Progenitor cell of endocrine pancreas (in vitro differentiated cells): ENCODE data around the gene VPS35L. TPM values are rescaled to one million over a fixed set of nuclear protein-coding genes. Genes with fewer than 3 reads are reported as not detected.

Experiments used
- DNase-seq: peaks from one replicate; pipeline ENCODE4 v3.0.0; 2021; ENCODE audit warnings: low spot score; ENCODE audit not compliant: unreplicated experiment
- H3K27ac Mint-ChIP-seq: 2 replicates; pipeline ENCODE4 v1.8.0; 2021; ENCODE audit warnings: mild to moderate bottlenecking, moderate library complexity, mixed read lengths
- H3K27me3 Mint-ChIP-seq: 2 replicates; pipeline ENCODE4 v1.8.0; 2021; ENCODE audit warnings: mixed read lengths
- H3K36me3 Mint-ChIP-seq: 2 replicates; pipeline ENCODE4 v1.8.0; 2022; ENCODE audit warnings: mixed read lengths; ENCODE audit not compliant: insufficient read depth
- H3K4me1 Mint-ChIP-seq: 2 replicates; pipeline ENCODE4 v1.8.0; 2021; ENCODE audit warnings: low read depth, mixed read lengths
- H3K4me3 Mint-ChIP-seq: 2 replicates; pipeline ENCODE4 v1.8.0; 2021; ENCODE audit warnings: low read depth, mild to moderate bottlenecking, moderate library complexity, mixed read lengths
- H3K9me3 Mint-ChIP-seq: 2 replicates; pipeline ENCODE4 v1.8.0; 2021; ENCODE audit warnings: low read depth, mixed read lengths
- total RNA-seq: library from RNA; stranded (reverse); gene quantifications from 2 replicates; pipeline ENCODE4 v1.2.1, GENCODE V29; 2021
- TF ChIP-seq, protein P1 (sequence below): fragments of 200-600 bp; sonication (generic); IDR thresholded peaks from one replicate; pipeline ENCODE4 v1.5.0; 2021; ENCODE audit warnings: antibody characterized with exemption, mild to moderate bottlenecking; ENCODE audit not compliant: unreplicated experiment

The VPS35L gene
- total RNA-seq, 1 donor from 2014 or later, result 88.4 TPM

DNA sequence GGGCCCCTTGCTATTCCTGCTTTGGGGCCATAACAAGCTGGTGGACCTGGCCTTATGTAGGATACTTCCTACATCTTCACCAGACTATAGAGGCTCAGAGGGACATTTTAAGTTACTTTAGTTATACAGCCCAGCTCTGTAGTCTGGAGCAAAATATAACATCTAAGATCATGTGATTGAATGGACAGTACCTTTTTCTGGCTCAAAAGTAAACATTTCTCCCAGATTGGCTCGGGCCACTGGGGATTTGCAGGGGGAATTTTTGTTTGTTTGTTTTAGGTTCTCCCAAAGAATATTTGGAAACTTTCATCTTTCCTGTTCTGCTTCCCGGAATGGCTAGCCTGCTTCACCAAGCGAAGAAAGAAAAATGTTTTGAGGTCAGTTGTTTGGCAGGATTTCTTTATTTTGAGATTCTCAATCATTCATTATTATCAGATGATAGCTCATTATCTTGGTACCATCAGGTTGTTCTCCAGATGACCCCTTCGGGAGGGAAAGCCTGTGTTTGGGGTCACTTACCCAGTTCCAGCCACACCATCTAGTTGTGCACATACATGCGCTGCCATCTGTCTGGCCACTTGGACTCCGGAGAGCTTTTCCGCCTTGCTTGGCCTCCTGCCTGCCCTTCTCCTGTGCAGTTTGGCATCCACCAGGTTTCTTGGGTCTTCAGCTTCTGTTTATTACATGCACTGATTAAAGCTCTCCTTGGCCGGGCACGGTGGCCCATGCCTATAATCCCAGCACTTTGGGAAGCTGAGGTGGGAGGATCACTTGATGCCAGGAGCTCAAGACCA, 179.8 kb downstream of the VPS35L start:
- H3K4me3 Mint-ChIP-seq, result no peak overlapping the region
- DNase-seq, result no peak
- TF ChIP-seq, protein P1, sequence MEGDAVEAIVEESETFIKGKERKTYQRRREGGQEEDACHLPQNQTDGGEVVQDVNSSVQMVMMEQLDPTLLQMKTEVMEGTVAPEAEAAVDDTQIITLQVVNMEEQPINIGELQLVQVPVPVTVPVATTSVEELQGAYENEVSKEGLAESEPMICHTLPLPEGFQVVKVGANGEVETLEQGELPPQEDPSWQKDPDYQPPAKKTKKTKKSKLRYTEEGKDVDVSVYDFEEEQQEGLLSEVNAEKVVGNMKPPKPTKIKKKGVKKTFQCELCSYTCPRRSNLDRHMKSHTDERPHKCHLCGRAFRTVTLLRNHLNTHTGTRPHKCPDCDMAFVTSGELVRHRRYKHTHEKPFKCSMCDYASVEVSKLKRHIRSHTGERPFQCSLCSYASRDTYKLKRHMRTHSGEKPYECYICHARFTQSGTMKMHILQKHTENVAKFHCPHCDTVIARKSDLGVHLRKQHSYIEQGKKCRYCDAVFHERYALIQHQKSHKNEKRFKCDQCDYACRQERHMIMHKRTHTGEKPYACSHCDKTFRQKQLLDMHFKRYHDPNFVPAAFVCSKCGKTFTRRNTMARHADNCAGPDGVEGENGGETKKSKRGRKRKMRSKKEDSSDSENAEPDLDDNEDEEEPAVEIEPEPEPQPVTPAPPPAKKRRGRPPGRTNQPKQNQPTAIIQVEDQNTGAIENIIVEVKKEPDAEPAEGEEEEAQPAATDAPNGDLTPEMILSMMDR, result no peak
- no peak overlapping the region for H3K27ac Mint-ChIP-seq
- H3K4me1 Mint-ChIP-seq, result no peaks in the 10 kb centered on the region
- peaks cover 36% of the 10 kb centered on the region for H3K36me3 Mint-ChIP-seq
- H3K9me3 Mint-ChIP-seq, result no peaks in the 10 kb centered on the region
- H3K27me3 Mint-ChIP-seq, result no peaks in the 10 kb centered on the region

DNA sequence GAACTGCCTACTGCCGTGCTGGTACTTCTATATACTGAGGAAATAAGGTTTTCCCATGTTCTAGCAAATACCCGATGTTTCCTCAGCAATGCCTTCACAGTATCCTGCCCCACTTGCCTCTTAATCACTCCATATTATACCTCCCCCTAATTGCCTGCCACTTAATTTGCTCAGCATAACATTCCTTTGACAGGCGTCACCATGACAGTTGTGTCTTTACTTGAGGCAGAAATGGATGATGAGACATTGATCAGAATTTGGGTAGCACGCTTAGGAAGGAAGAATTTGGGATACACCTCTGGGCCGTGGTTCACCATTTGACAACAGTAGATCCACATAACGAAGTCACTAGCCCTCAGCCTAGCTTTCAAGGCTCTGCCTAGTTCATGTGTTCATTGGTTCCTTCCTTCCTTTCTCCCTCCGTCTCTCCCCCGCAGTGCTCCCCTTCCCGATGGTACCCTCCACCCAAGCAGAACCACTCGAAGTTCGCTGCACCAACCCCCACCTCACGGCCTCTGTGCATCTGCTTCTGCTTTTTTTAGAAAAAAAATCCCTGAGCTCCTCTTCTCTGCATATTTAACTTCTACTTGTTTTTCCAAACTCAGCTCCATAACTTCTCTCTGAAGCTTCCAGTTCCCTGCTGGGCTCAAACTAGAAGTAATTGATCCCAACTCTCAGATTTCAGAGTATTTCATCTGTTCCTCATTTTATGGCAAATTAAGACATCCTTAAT, 182.0 kb downstream of the VPS35L start:
- TF ChIP-seq, protein P1, result no peak
- H3K27me3 Mint-ChIP-seq, result no peaks in the 10 kb centered on the region
- no peaks in the 10 kb centered on the region for H3K4me1 Mint-ChIP-seq
- DNase-seq, result no peak
- H3K9me3 Mint-ChIP-seq, result no peaks in the 10 kb centered on the region
- peaks cover 29% of the 10 kb centered on the region for H3K36me3 Mint-ChIP-seq
- no peak overlapping the region for H3K27ac Mint-ChIP-seq
- H3K4me3 Mint-ChIP-seq, result no peak overlapping the region

DNA sequence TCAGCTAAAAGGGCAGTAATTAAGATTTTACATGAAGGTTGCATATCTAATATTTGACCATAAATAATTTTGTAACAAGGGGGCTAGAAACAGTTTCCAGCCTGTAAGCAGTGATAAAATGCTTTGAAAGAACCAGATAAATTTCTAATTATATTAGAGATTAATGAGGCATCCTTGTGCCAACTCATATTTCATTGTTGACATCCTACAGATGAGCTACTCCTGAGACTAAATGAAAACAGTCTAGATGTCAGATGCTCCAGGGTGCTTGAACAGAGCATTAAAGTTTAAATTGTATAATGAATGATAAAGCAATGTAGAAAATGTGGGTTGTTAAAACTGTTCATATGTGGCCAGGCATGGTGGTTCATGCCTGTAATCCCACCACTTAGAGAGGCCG, 185.9 kb downstream of the VPS35L start:
- H3K36me3 Mint-ChIP-seq, result peaks cover 14% of the 10 kb centered on the region
- H3K9me3 Mint-ChIP-seq, result no peaks in the 10 kb centered on the region
- TF ChIP-seq, protein P1, result no peak
- H3K27me3 Mint-ChIP-seq, result no peaks in the 10 kb centered on the region
- DNase-seq, result no peak
- no peak overlapping the region for H3K27ac Mint-ChIP-seq
- peaks cover 20% of the 10 kb centered on the region for H3K4me1 Mint-ChIP-seq
- no peak overlapping the region for H3K4me3 Mint-ChIP-seq

DNA sequence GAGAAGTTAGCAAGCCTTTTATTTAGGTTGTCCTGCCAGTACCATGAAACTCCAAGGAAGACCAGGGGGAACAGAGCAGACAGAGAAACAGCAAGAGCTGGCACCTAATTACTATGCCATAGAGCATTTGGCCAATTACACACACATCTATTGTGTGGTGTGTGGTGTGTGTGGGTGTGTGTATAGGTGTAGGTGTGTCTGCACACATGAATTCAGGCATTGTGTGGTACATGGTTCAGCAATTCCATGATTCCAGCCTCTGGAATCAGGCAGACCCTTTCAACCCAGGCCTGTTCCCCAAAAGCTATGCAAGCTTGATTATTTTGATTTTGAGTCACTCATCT, 188.3 kb downstream of the VPS35L start:
- Mint-ChIP-seq H3K27ac (peak overlapping the region; percentile 79), H3K4me3 (no peak overlapping the region)
- TF ChIP-seq, protein P1, result no peak

DNA sequence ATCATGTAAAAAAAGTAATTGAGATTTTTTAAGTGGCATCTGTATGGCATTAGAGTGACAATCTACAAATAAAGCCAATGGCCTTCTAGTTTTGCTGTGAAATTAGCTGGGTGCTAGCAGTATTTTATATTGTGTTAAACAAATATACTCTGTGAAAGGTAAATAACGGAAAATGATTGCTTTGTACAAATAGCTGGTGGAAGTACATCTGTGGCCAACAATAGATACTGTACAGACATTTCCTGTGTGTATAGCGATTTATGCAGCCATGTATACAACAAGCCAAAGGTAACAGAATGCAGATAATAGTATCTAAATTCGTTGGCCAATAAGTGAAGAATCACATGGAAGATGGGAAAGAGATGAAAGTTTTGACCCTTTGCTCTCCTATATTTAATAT, 189.2 kb downstream of the VPS35L start:
- peaks cover 31% of the 10 kb centered on the region for H3K4me1 Mint-ChIP-seq
- H3K27me3 Mint-ChIP-seq, result no peaks in the 10 kb centered on the region
- H3K27ac Mint-ChIP-seq, result no peak overlapping the region
- no peak for DNase-seq
- H3K36me3 Mint-ChIP-seq, result peaks cover 4% of the 10 kb centered on the region
- H3K4me3 Mint-ChIP-seq, result no peak overlapping the region
- TF ChIP-seq, protein P1, result no peak
- no peaks in the 10 kb centered on the region for H3K9me3 Mint-ChIP-seq

More for the DNA sequence above, 188.3 kb downstream of the VPS35L start:
- H3K4me1 Mint-ChIP-seq, result peaks cover 22% of the 10 kb centered on the region
- no peaks in the 10 kb centered on the region for H3K27me3 Mint-ChIP-seq
- H3K9me3 Mint-ChIP-seq, result no peaks in the 10 kb centered on the region
- H3K36me3 Mint-ChIP-seq, result peaks cover 8% of the 10 kb centered on the region
- no peak for DNase-seq
